NB4 (cell line): ENCODE data around the gene KLKB1.

Experiments
- POLR2A ChIP-seq: IDR thresholded peaks from 2 replicates; pipeline ENCODE4 v1.6.1; 2011; ENCODE audit warnings: mild to moderate bottlenecking; ENCODE audit not compliant: insufficient read length; ENCODE audit errors: extremely low read depth
- TF ChIP-seq, protein P1 (sequence below): IDR thresholded peaks from one replicate; pipeline ENCODE4 v1.5.1; 2012; ENCODE audit warnings: low read depth, low read length

DNA sequence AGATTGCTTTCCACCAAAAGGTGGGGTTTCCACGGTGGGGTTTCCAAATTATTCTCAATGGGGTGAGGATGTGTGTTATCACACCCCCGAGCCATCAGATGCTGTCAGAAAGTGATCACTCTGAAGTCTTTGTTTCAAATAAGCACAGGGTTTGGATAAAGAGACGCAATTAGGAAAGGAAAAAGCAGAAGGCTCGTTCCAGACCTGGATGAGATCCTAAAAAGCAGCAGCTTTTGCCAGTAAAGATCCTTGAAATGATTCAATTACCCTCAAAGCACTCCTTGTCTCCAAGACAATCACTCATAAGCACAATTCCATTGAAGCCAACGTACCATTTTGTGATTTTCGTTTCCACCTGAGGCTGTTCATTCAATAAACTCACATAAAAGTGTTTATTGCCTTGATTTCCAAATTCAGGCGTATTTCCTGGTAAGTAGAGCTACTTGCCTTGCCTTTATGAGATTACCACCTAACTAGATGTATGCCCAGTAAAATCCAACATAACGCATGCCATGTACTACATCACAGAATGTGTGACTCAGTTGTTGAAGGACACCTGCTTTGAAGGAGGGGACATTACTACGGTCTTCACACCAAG, 43.9 kb downstream of the KLKB1 start:
- TF ChIP-seq, protein P1, sequence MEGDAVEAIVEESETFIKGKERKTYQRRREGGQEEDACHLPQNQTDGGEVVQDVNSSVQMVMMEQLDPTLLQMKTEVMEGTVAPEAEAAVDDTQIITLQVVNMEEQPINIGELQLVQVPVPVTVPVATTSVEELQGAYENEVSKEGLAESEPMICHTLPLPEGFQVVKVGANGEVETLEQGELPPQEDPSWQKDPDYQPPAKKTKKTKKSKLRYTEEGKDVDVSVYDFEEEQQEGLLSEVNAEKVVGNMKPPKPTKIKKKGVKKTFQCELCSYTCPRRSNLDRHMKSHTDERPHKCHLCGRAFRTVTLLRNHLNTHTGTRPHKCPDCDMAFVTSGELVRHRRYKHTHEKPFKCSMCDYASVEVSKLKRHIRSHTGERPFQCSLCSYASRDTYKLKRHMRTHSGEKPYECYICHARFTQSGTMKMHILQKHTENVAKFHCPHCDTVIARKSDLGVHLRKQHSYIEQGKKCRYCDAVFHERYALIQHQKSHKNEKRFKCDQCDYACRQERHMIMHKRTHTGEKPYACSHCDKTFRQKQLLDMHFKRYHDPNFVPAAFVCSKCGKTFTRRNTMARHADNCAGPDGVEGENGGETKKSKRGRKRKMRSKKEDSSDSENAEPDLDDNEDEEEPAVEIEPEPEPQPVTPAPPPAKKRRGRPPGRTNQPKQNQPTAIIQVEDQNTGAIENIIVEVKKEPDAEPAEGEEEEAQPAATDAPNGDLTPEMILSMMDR: no peak
- TF ChIP-seq POLR2A: no peak
